Endodermal cell (in vitro differentiated cells): ENCODE data around the gene CMSS1. TPM values are rescaled to one million over a fixed set of nuclear protein-coding genes. Genes with fewer than 3 reads are reported as not detected.

Experiments used
- DNase-seq: peaks from one replicate; pipeline ENCODE4 v3.0.0-alpha.2; 2017
- H3K27ac ChIP-seq: 2 replicates; pipeline ENCODE4 v1.5.1; 2013; ENCODE audit warnings: mild to moderate bottlenecking, low read depth, low read length, moderate library complexity
- H3K27me3 ChIP-seq: 2 replicates; pipeline ENCODE4 v1.6.1; 2013; ENCODE audit warnings: mild to moderate bottlenecking, low read length, moderate library complexity; ENCODE audit not compliant: insufficient read depth, control insufficient read depth, poor library complexity, severe bottlenecking
- H3K36me3 ChIP-seq: 2 replicates; pipeline ENCODE4 v1.7.0; 2013; ENCODE audit warnings: mild to moderate bottlenecking, low read length, moderate library complexity; ENCODE audit not compliant: control insufficient read depth, insufficient read depth
- H3K4me1 ChIP-seq: one replicate; pipeline ENCODE4 v1.7.0; 2013; ENCODE audit warnings: low read length; ENCODE audit not compliant: control insufficient read depth, insufficient read depth
- H3K4me3 ChIP-seq: 2 replicates; pipeline ENCODE4 v1.5.1; 2013; ENCODE audit warnings: mild to moderate bottlenecking, low read length, moderate library complexity
- H3K9ac ChIP-seq: 2 replicates; pipeline ENCODE4 v1.6.1; 2013; ENCODE audit warnings: mild to moderate bottlenecking, low read length, moderate library complexity; ENCODE audit not compliant: poor library complexity, severe bottlenecking; ENCODE audit errors: extremely low read depth
- H3K9me3 ChIP-seq: 2 replicates; pipeline ENCODE4 v1.6.1; 2013; ENCODE audit warnings: mild to moderate bottlenecking, low read length, moderate library complexity; ENCODE audit not compliant: control insufficient read depth
- H3K27ac Mint-ChIP-seq: 2 replicates; pipeline ENCODE4 v1.8.0; 2020; ENCODE audit warnings: mixed read lengths
- H3K27me3 Mint-ChIP-seq: 2 replicates; pipeline ENCODE4 v1.8.0; 2021; ENCODE audit warnings: mild to moderate bottlenecking, mixed read lengths; ENCODE audit not compliant: insufficient read depth
- H3K36me3 Mint-ChIP-seq: 2 replicates; pipeline ENCODE4 v1.8.0; 2020; ENCODE audit warnings: low read depth, mixed read lengths
- H3K4me1 Mint-ChIP-seq: 2 replicates; pipeline ENCODE4 v1.8.0; 2020; ENCODE audit warnings: mixed read lengths
- H3K4me3 Mint-ChIP-seq: 2 replicates; pipeline ENCODE4 v1.8.0; 2020; ENCODE audit warnings: mild to moderate bottlenecking, moderate library complexity, mixed read lengths
- H3K9me3 Mint-ChIP-seq: 2 replicates; pipeline ENCODE4 v1.8.0; 2020; ENCODE audit warnings: mild to moderate bottlenecking, mixed read lengths
- CTCF ChIP-seq: fragments of 200-600 bp; sonication (generic); conservative IDR thresholded peaks from 2 replicates; pipeline ENCODE4 v1.5.0; 2021; ENCODE audit warnings: antibody characterized with exemption, mild to moderate bottlenecking
- WGBS, 2 experiments: methylation state at CpG; one replicate each; pipeline versions ENCODE4 v1.1.5 to v1.1.7; 2013; ENCODE audit warnings: missing lambda C conversion rate in 2 of 2, mixed read lengths in 1 of 2; ENCODE audit not compliant: insufficient coverage in 1 of 2, insufficient read length in 1 of 2; 5-methylcytosine and 5-hydroxymethylcytosine counted together
- total RNA-seq, 2 donors: library from RNA; stranded (reverse); fragmentation: NEBNext Ultra II Directional in 1 of 2; extraction: Animal tissue kit (Norgen Biotek cat#: 25700) in 1 of 2; gene quantifications; 2 replicates in 1 of 2; 3 replicates in 1 of 2; pipeline ENCODE4 v1.2.1, GENCODE V29; 2021

Gene CMSS1
- total RNA-seq, 2 donors from 2014 or later, result 48.5 to 50.8 TPM

GRCh38 chr3:99907959-99908544 is 90.4 kb downstream of the CMSS1 start:
- H3K36me3 Mint-ChIP-seq, result no peaks in the 10 kb centered on the region
- no peak for DNase-seq
- H3K4me3 Mint-ChIP-seq, result no peak overlapping the region
- Histone ChIP-seq H3K9me3 (no peaks in the 10 kb centered on the region), H3K27ac (no peak overlapping the region), H3K36me3 (no peaks in the 10 kb centered on the region), H3K4me1 (no peaks in the 10 kb centered on the region), H3K9ac (no peak overlapping the region), H3K4me3 (no peak overlapping the region), H3K27me3 (no peaks in the 10 kb centered on the region)
- H3K27ac Mint-ChIP-seq, result no peak overlapping the region
- H3K9me3 Mint-ChIP-seq, result no peaks in the 10 kb centered on the region
- 97 to 100% methylated on average over 2 of the region's 2 CpGs for WGBS, 2 experiments
- no peak for TF ChIP-seq CTCF
- H3K4me1 Mint-ChIP-seq, result peaks cover 21% of the 10 kb centered on the region
- H3K27me3 Mint-ChIP-seq, result peaks cover 2% of the 10 kb centered on the region

GRCh38 chr3:99909714-99910495 is 92.2 kb downstream of the CMSS1 start:
- H3K4me3 Mint-ChIP-seq, result no peak overlapping the region
- no peak overlapping the region for H3K9ac ChIP-seq
- DNase-seq, result no peak
- peaks cover 2% of the 10 kb centered on the region for H3K27me3 Mint-ChIP-seq
- H3K27ac Mint-ChIP-seq, result no peak overlapping the region
- no peaks in the 10 kb centered on the region for H3K4me1 ChIP-seq
- H3K9me3 Mint-ChIP-seq, result no peaks in the 10 kb centered on the region
- 75% methylated on average over 3 of the region's 3 CpGs; no CpG with 5 or more reads in 1 of the 2 experiments for WGBS, 2 experiments
- no peak for TF ChIP-seq CTCF
- no peaks in the 10 kb centered on the region for H3K27me3 ChIP-seq
- no peaks in the 10 kb centered on the region for H3K36me3 Mint-ChIP-seq
- no peaks in the 10 kb centered on the region for H3K9me3 ChIP-seq
- H3K4me3 ChIP-seq, result no peak overlapping the region
- H3K36me3 ChIP-seq, result no peaks in the 10 kb centered on the region
- no peak overlapping the region for H3K27ac ChIP-seq
- peaks cover 21% of the 10 kb centered on the region for H3K4me1 Mint-ChIP-seq

GRCh38 chr3:99910752-99911290 is 93.2 kb downstream of the CMSS1 start:
- H3K27me3 ChIP-seq, result no peaks in the 10 kb centered on the region
- H3K4me1 ChIP-seq, result no peaks in the 10 kb centered on the region
- H3K27me3 Mint-ChIP-seq, result peaks cover 2% of the 10 kb centered on the region
- H3K36me3 Mint-ChIP-seq, result no peaks in the 10 kb centered on the region
- no peaks in the 10 kb centered on the region for H3K9me3 ChIP-seq
- H3K27ac ChIP-seq, result no peak overlapping the region
- no peaks in the 10 kb centered on the region for H3K36me3 ChIP-seq
- no peak for DNase-seq
- H3K4me3 ChIP-seq, result no peak overlapping the region
- no peak overlapping the region for H3K9ac ChIP-seq
- no peak overlapping the region for H3K27ac Mint-ChIP-seq
- no peak overlapping the region for H3K4me3 Mint-ChIP-seq
- TF ChIP-seq CTCF, result no peak
- H3K4me1 Mint-ChIP-seq, result peaks cover 21% of the 10 kb centered on the region
- no peaks in the 10 kb centered on the region for H3K9me3 Mint-ChIP-seq
- 63 to 95% methylated on average over 1 to 3 of the region's 4 CpGs for WGBS, 2 experiments
